H9 (cell line): ENCODE measurements around the gene OBP2B. TPM values are rescaled to one million over a fixed set of nuclear protein-coding genes. Genes with fewer than 3 reads are reported as not detected.

Source experiments
- DNase-seq: peaks from one replicate; pipeline ENCODE4 v3.0.0-alpha.2; 2017
- H2AFZ ChIP-seq: one replicate; pipeline ENCODE4 v1.6.1; 2013; ENCODE audit warnings: mild to moderate bottlenecking, low read length, control low read depth, moderate library complexity
- H2AK5ac ChIP-seq: 2 replicates; pipeline ENCODE4 v1.6.1; 2013; ENCODE audit warnings: low read length, control low read depth, mixed read lengths; ENCODE audit not compliant: insufficient read length
- H2BK120ac ChIP-seq: one replicate; pipeline ENCODE4 v1.6.1; 2013; ENCODE audit warnings: low read depth, mild to moderate bottlenecking, low read length, control low read depth, inconsistent platforms; ENCODE audit not compliant: poor library complexity, severe bottlenecking
- H2BK12ac ChIP-seq: 2 replicates; pipeline ENCODE4 v1.6.1; 2013; ENCODE audit warnings: low read length, control low read depth, mixed read lengths, low read depth; ENCODE audit not compliant: insufficient read length
- H2BK15ac ChIP-seq: 2 replicates; pipeline ENCODE4 v1.6.1; 2013; ENCODE audit warnings: low read depth, low read length, control low read depth
- H2BK20ac ChIP-seq: one replicate; pipeline ENCODE4 v1.6.1; 2013; ENCODE audit warnings: low read depth, mild to moderate bottlenecking, low read length, control low read depth, inconsistent platforms; ENCODE audit not compliant: poor library complexity, severe bottlenecking
- H2BK5ac ChIP-seq: 2 replicates; pipeline ENCODE4 v1.6.1; 2013; ENCODE audit warnings: low read length, control low read depth, mixed read lengths; ENCODE audit not compliant: insufficient read length
- H3K14ac ChIP-seq: 2 replicates; pipeline ENCODE4 v1.6.1; 2013; ENCODE audit warnings: low read length, control low read depth; ENCODE audit not compliant: insufficient read depth
- H3K18ac ChIP-seq: 2 replicates; pipeline ENCODE4 v1.6.1; 2013; ENCODE audit warnings: low read depth, mild to moderate bottlenecking, mixed read lengths, low read length, control low read depth; ENCODE audit not compliant: insufficient read length
- H3K23ac ChIP-seq: 2 replicates; pipeline ENCODE4 v1.6.1; 2013; ENCODE audit warnings: low read length, control low read depth, mixed read lengths, low read depth; ENCODE audit not compliant: insufficient read length
- H3K23me2 ChIP-seq: 2 replicates; pipeline ENCODE4 v1.6.1; 2013; ENCODE audit warnings: low read depth, mild to moderate bottlenecking, mixed read lengths, low read length, control low read depth; ENCODE audit not compliant: insufficient read length, poor library complexity, severe bottlenecking
- H3K27ac ChIP-seq: 2 replicates; pipeline ENCODE4 v1.5.1; 2013; ENCODE audit warnings: low read length, control low read depth, mixed read lengths, low read depth; ENCODE audit not compliant: insufficient read length
- H3K27me3 ChIP-seq: 2 replicates; pipeline ENCODE4 v1.6.1; 2013; ENCODE audit warnings: low read length, control low read depth, inconsistent platforms; ENCODE audit not compliant: insufficient read depth
- H3K4ac ChIP-seq: 2 replicates; pipeline ENCODE4 v1.6.1; 2013; ENCODE audit warnings: low read depth, mild to moderate bottlenecking, control low read depth, inconsistent platforms, low read length, moderate library complexity
- H3K4me1 ChIP-seq: 2 replicates; pipeline ENCODE4 v1.6.1; 2013; ENCODE audit warnings: low read length, control low read depth, inconsistent platforms; ENCODE audit not compliant: insufficient read depth
- H3K4me2 ChIP-seq: 2 replicates; pipeline ENCODE4 v1.6.1; 2013; ENCODE audit warnings: low read length, control low read depth, mixed read lengths; ENCODE audit not compliant: insufficient read length, insufficient read depth
- H3K56ac ChIP-seq: 2 replicates; pipeline ENCODE4 v1.6.1; 2013; ENCODE audit warnings: low read depth, mild to moderate bottlenecking, mixed read lengths, low read length, control low read depth; ENCODE audit not compliant: insufficient read length
- H3K79me1 ChIP-seq: 2 replicates; pipeline ENCODE4 v1.6.1; 2013; ENCODE audit warnings: low read depth, mild to moderate bottlenecking, moderate library complexity, low read length, control low read depth, inconsistent platforms; ENCODE audit not compliant: insufficient read depth, poor library complexity, severe bottlenecking
- H3K79me2 ChIP-seq: 2 replicates; pipeline ENCODE4 v1.6.1; 2013; ENCODE audit warnings: low read length, control low read depth, inconsistent platforms; ENCODE audit not compliant: insufficient read depth
- H3K9ac ChIP-seq: 2 replicates; pipeline ENCODE4 v1.6.1; 2013; ENCODE audit warnings: low read length, control low read depth, mixed read lengths; ENCODE audit not compliant: insufficient read length; ENCODE audit errors: extremely low read depth
- H3K9me3 ChIP-seq: one replicate; pipeline ENCODE4 v1.6.1; 2013; ENCODE audit warnings: low read depth, low read length, inconsistent platforms; ENCODE audit not compliant: control insufficient read depth
- H3T11ph ChIP-seq: one replicate; pipeline ENCODE4 v1.6.1; 2013; ENCODE audit warnings: mild to moderate bottlenecking, low read length, control low read depth, inconsistent platforms
- H4K20me1 ChIP-seq: one replicate; pipeline ENCODE4 v1.6.1; 2013; ENCODE audit not compliant: control insufficient read depth, insufficient read length, insufficient read depth
- H4K5ac ChIP-seq: 2 replicates; pipeline ENCODE4 v1.6.1; 2013; ENCODE audit warnings: low read depth, mild to moderate bottlenecking, mixed read lengths, low read length, control low read depth; ENCODE audit not compliant: insufficient read length
- H4K8ac ChIP-seq: replicated peaks from 2 replicates; pipeline ENCODE4 v1.6.1; 2013; ENCODE audit warnings: low read length, control low read depth, mixed read lengths, low read depth; ENCODE audit not compliant: insufficient read length
- H4K91ac ChIP-seq: 2 replicates; pipeline ENCODE4 v1.6.1; 2013; ENCODE audit warnings: low read depth, mild to moderate bottlenecking, moderate library complexity, mixed read lengths, low read length, control low read depth; ENCODE audit not compliant: insufficient read length
- H3K27ac Mint-ChIP-seq, 3 experiments: 2 replicates in 2 of 3; 3 replicates in 1 of 3; pipeline ENCODE4 v1.8.0; 2020 to 2021; ENCODE audit warnings: mixed read lengths in 3 of 3, mild to moderate bottlenecking in 1 of 3, moderate library complexity in 1 of 3
- H3K27me3 Mint-ChIP-seq: 2 replicates; pipeline ENCODE4 v1.8.0; 2021; ENCODE audit warnings: low read depth, mild to moderate bottlenecking, moderate library complexity, mixed read lengths
- H3K36me3 Mint-ChIP-seq, 3 experiments: 2 replicates in 2 of 3; 3 replicates in 1 of 3; pipeline ENCODE4 v1.8.0; 2020 to 2021; ENCODE audit warnings: low read depth in 3 of 3, mixed read lengths in 3 of 3; ENCODE audit not compliant: insufficient read depth in 1 of 3
- H3K4me1 Mint-ChIP-seq, 2 experiments: 2 replicates each; pipeline ENCODE4 v1.8.0; 2020; ENCODE audit warnings: mixed read lengths in 2 of 2
- H3K4me3 Mint-ChIP-seq, 2 experiments: 2 replicates in 1 of 2; 3 replicates in 1 of 2; pipeline ENCODE4 v1.8.0; 2020 to 2021; ENCODE audit warnings: mild to moderate bottlenecking in 2 of 2, mixed read lengths in 2 of 2, moderate library complexity in 1 of 2
- H3K9me3 Mint-ChIP-seq, 2 experiments: 2 replicates in 1 of 2; 3 replicates in 1 of 2; pipeline ENCODE4 v1.8.0; 2020; ENCODE audit warnings: mild to moderate bottlenecking in 2 of 2, mixed read lengths in 2 of 2, moderate library complexity in 1 of 2
- CTCF ChIP-seq: fragments of 200-600 bp; sonication (generic); conservative IDR thresholded peaks from 3 replicates; pipeline ENCODE4 v1.8.0; 2021; ENCODE audit warnings: antibody characterized with exemption, mild to moderate bottlenecking
- WGBS: extraction: QIAGEN DNeasy Blood & Tissue Kit; methylation state at CpG from one replicate; pipeline ENCODE4 v1.1.7; 2013; ENCODE audit warnings: missing lambda C conversion rate, low lambda C conversion rate, mixed read lengths; ENCODE audit not compliant: insufficient read length; ENCODE audit errors: extremely low coverage; 5-methylcytosine and 5-hydroxymethylcytosine counted together
- total RNA-seq: library from RNA; stranded (reverse); gene quantifications from 2 replicates; pipeline ENCODE4 v1.2.1, GENCODE V29; 2021

Gene OBP2B
- total RNA-seq, 1 experiment from 2014 or later: not detected

- no peak overlapping the region for H2AK5ac ChIP-seq
- H3K9ac ChIP-seq: no peak overlapping the region
- no peak overlapping the region for H4K8ac ChIP-seq
- H3K79me1 ChIP-seq: no peaks in the 10 kb centered on the region
- H3K23ac ChIP-seq: no peak overlapping the region
- no peak overlapping the region for H2BK120ac ChIP-seq
- H3K27me3 ChIP-seq: no peaks in the 10 kb centered on the region; the same call in 1 of the 2 replicates
- no peak overlapping the region for H3T11ph ChIP-seq
- WGBS: no CpG with 5 or more reads among the region's 7 CpGs
- no peak overlapping the region for H3K18ac ChIP-seq
- H4K91ac ChIP-seq: no peak overlapping the region
- no peak overlapping the region for H4K5ac ChIP-seq
- no peaks in the 10 kb centered on the region for H3K4me1 ChIP-seq
- H2BK12ac ChIP-seq: no peak overlapping the region
- H3K27ac ChIP-seq: no peak overlapping the region
- H2AFZ ChIP-seq: no peak overlapping the region
- Mint-ChIP-seq H3K36me3 (no peaks in the 10 kb centered on the region), H3K4me3 (no peak overlapping the region), H3K27me3 (peaks cover 59% of the 10 kb centered on the region), H3K4me1 (peaks cover 6 to 8% of the 10 kb centered on the region in 2 experiments), H3K9me3 (no peaks in the 10 kb centered on the region), H3K27ac (no peak overlapping the region)
- H3K4me2 ChIP-seq: no peak overlapping the region
- no peak overlapping the region for H2BK5ac ChIP-seq
- no peaks in the 10 kb centered on the region for H4K20me1 ChIP-seq
- no peak for DNase-seq
- H2BK15ac ChIP-seq: no peak overlapping the region
- no peak overlapping the region for H3K14ac ChIP-seq
- H3K79me2 ChIP-seq: no peaks in the 10 kb centered on the region
- no peaks in the 10 kb centered on the region for H3K9me3 ChIP-seq
- no peak for TF ChIP-seq CTCF
- H3K56ac ChIP-seq: no peak overlapping the region
- no peak overlapping the region for H2BK20ac ChIP-seq
- no peaks in the 10 kb centered on the region for H3K23me2 ChIP-seq
- H3K4ac ChIP-seq: no peak overlapping the region
These were observed 36.0 kb downstream of the OBP2B start for GRCh38 chr9:133173056-133173455.
